Measurements from ENCODE around the gene PDE4D.

PDE4D gene

DNA sequence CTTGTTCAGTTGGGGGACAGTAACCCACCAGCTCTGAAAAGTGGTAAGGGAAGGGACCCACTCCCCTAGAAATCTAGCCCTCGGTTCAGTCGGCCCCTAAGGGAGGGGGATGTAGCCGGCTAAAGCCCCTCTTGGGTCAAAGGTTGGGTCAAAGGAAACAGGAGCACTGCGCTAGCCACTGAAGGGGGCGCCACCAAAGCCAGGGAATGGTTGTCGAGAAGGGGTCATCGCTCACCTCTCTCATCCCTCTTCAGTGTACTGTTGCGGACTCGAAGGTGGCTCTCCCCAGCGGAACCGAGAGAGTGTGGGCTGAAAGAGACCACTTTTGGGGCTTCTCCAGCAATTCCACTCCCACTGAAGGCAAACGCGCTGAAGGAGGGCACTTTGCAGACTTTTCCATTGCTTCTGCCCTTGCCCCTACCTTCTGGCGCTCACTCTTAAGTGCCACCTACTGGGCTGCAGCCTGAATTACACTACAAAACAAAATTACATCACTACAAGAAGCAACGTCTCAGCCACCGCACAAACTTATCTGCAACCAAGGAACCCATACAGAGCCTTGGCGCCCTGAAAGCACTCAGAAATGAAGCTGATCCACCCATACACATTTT is 396.9 kb downstream of the PDE4D start:
- Histone ChIP-seq H3K4me3 (ENCODE audit: low read depth, low read length) (no peak overlapping the region), H3K36me3 (no peaks in the 10 kb centered on the region), H3K27me3 (ENCODE audit: insufficient read depth, low read depth, severe bottlenecking) (no peaks in the 10 kb centered on the region), H3K9me3 (ENCODE audit: severe bottlenecking) (no peaks in the 10 kb centered on the region), H3K27ac (no peak overlapping the region)
- TF ChIP-seq CTCF (IDR thresholded peaks at IDR 0.05; ENCODE audit: low read depth, low read length) = peak; percentile 64
- DNase-seq = peak; percentile 26

DNA sequence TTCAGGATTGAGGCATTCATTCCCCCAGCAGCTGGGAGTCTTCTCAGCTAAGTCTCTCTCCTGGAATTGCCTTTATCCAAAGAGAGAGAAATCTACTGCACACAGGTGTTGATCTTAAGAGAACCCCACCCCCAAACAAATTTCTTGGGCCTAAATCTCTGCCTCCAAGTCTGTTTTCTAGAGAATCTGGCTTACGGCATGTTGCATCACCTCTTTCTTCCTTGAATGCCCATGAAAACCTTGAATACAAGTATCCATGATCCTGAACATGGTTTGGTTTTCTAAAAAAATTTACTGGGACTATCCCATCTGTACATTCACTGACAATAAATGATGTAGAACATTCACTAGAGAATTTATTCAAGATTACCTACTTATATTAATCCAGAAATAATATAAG is 401.6 kb downstream of the PDE4D start:
- no peak for DNase-seq
- H3K27me3 ChIP-seq (ENCODE audit: insufficient read depth, low read depth, severe bottlenecking) = no peaks in the 10 kb centered on the region
- no peak overlapping the region for H3K27ac ChIP-seq
- no peaks in the 10 kb centered on the region for H3K9me3 ChIP-seq (ENCODE audit: severe bottlenecking)
- H3K4me3 ChIP-seq (ENCODE audit: low read depth, low read length) = no peak overlapping the region
- no peak for TF ChIP-seq CTCF (IDR thresholded peaks at IDR 0.05; ENCODE audit: low read depth, low read length)
- no peaks in the 10 kb centered on the region for H3K36me3 ChIP-seq

- DNase-seq = no peak
- H3K9me3 ChIP-seq (ENCODE audit: severe bottlenecking) = no peaks in the 10 kb centered on the region
- no peaks in the 10 kb centered on the region for H3K36me3 ChIP-seq
- H3K4me3 ChIP-seq (ENCODE audit: low read depth, low read length) = no peak overlapping the region
- H3K27ac ChIP-seq = no peak overlapping the region
- no peaks in the 10 kb centered on the region for H3K27me3 ChIP-seq (ENCODE audit: insufficient read depth, low read depth, severe bottlenecking)
- no peak for TF ChIP-seq CTCF (IDR thresholded peaks at IDR 0.05; ENCODE audit: low read depth, low read length)
Observed at GRCh38 chr5:59489551-59489950, 404.0 kb downstream of the PDE4D start.

DNA sequence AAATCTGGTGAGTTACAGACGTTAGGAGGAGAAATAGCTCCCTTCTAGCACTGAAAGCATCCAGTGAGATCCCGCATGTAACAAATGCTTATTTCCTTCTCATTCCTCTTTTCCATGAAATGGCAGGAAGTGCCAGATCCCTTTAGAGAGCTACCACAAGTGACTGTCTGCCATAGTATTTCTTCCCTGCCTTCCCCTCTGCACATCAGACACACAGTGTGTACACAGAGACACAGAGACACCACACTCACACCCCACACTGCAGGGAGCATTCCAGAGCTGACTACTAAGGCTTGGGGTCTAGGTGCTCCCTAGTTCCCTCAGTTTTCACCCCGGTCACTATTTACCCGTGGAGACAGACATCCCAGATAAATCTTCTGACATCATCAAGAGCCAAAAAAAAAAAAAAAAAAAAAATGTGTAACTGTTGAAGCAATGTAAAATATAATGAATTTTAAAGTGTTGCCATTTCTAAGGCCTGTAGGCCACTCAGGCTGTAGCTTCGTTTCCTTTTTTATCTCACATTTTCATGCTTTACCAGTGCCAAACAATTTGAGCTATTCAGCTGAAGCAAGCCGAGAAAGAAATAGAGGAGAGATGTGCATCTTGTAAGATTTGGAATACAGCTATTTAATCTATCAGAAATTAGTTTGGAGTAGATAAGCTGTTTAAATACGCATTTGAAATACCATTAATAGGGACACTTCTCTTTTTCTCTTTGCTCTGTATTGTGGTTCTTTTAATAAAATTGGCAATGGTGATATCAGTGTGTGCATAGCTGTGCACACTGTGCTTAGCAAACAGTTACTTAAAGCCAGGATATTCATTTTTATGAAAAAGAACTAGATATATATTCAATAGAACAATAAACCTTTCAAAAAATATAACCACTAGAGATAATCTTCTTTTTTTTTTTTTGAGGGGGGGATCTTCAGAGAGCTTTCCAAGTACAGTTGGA is 405.5 kb downstream of the PDE4D start:
- H3K4me3 ChIP-seq (ENCODE audit: low read depth, low read length) = no peak overlapping the region
- H3K36me3 ChIP-seq = no peaks in the 10 kb centered on the region
- no peaks in the 10 kb centered on the region for H3K27me3 ChIP-seq (ENCODE audit: insufficient read depth, low read depth, severe bottlenecking)
- no peak overlapping the region for H3K27ac ChIP-seq
- TF ChIP-seq CTCF (IDR thresholded peaks at IDR 0.05; ENCODE audit: low read depth, low read length) = no peak
- no peak for DNase-seq
- no peaks in the 10 kb centered on the region for H3K9me3 ChIP-seq (ENCODE audit: severe bottlenecking)

DNA sequence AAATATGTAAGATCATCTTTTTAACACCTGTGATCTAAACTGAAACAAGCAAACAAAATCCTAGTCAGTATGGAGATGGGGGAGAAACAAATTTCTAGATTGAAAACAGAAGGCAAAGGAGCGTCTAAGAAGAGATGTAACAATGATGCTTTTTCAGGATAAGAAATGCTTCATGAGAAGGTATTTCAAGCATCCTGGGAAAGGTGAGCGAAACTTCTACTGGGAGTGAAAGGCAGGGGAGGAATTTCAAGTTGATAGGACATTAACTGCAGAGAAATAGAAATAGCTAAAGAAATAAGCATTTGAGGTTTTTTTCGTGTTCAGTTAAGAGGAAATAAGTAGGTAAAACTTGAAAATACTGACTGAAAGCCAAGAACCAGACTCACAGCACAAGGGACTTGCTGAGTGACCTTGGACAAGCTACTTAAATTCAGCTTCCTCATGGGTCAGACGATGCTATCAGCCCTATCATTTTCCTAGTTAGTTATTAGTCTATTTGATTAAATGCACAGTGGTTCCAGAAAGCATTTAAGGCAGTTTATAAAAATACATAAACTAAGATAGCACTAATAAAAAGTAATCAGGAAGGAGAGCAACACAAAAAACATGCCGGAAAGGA is 406.3 kb downstream of the PDE4D start:
- Histone ChIP-seq H3K9me3 (ENCODE audit: severe bottlenecking) (no peaks in the 10 kb centered on the region), H3K27ac (no peak overlapping the region), H3K4me3 (ENCODE audit: low read depth, low read length) (no peak overlapping the region), H3K27me3 (ENCODE audit: insufficient read depth, low read depth, severe bottlenecking) (no peaks in the 10 kb centered on the region), H3K36me3 (no peaks in the 10 kb centered on the region)
- DNase-seq = no peak
- no peak for TF ChIP-seq CTCF (IDR thresholded peaks at IDR 0.05; ENCODE audit: low read depth, low read length)
